NCI-H1105 (cell line): Measurements from ENCODE around the gene HLA-DMB.

Source experiments
- DNase-seq: peaks from one replicate; lab custom pipeline; 2025; lab: John Stamatoyannopoulos, UW

HLA-DMB gene

GRCh38 chr6:32971581-32972352 is 30.9 kb upstream of the HLA-DMB start:
- DNase-seq, result peak; percentile 99

- DNase-seq, result no peak
Measured at GRCh38 chr6:32971242-32971580, 30.4 kb upstream of the HLA-DMB start.

GRCh38 chr6:32970413-32971241 is 29.8 kb upstream of the HLA-DMB start:
- peak; percentile 75 for DNase-seq

GRCh38 chr6:32969685-32970412 is 29.0 kb upstream of the HLA-DMB start:
- peak; percentile 60 for DNase-seq

- DNase-seq, result peak; percentile 72
Measured at GRCh38 chr6:32968867-32969684, 28.2 kb upstream of the HLA-DMB start.

GRCh38 chr6:32968093-32968866 is 27.5 kb upstream of the HLA-DMB start, which contains the start of gene BRD2:
Gene BRD2 (plus strand): TSS chr6:32968594. CDS start chr6:32972899, 4,305 bp downstream.
- peak; percentile 96 for DNase-seq

- DNase-seq, result peak; percentile 40
Measured at GRCh38 chr6:32967151-32968091, 26.6 kb upstream of the HLA-DMB start.

GRCh38 chr6:32964776-32965175 is 23.9 kb upstream of the HLA-DMB start:
- no peak for DNase-seq

- DNase-seq, result no peak
Measured at GRCh38 chr6:32963866-32964265, 23.0 kb upstream of the HLA-DMB start.

GRCh38 chr6:32962213-32962826 is 21.5 kb upstream of the HLA-DMB start:
- no peak for DNase-seq

GRCh38 chr6:32960563-32960962 is 19.7 kb upstream of the HLA-DMB start:
- DNase-seq, result no peak

GRCh38 chr6:32956176-32956575 is 15.3 kb upstream of the HLA-DMB start:
- no peak for DNase-seq

GRCh38 chr6:32954986-32955802 is 14.4 kb upstream of the HLA-DMB start:
- no peak for DNase-seq

GRCh38 chr6:32954267-32954666 is 13.4 kb upstream of the HLA-DMB start:
- DNase-seq, result no peak

GRCh38 chr6:32953775-32954174 is 12.9 kb upstream of the HLA-DMB start:
- no peak for DNase-seq

GRCh38 chr6:32952817-32953739 is 12.2 kb upstream of the HLA-DMB start, which contains the start of gene HLA-DMA:
Gene HLA-DMA (minus strand): TSS chr6:32953097. CDS start chr6:32953036, 61 bp downstream.
- no peak for DNase-seq

GRCh38 chr6:32950449-32950848 is 9.6 kb upstream of the HLA-DMB start:
- no peak for DNase-seq
